IMR-90 (cell line): ENCODE data around the gene PIGW. TPM values are rescaled to one million over a fixed set of nuclear protein-coding genes. Genes with fewer than 3 reads are reported as not detected.

Experiments
- ATAC-seq: fragments of 200-7000 bp; cut with Tn5 transposase; 2 replicates; pipeline ENCODE4 v1.9.1; 2020; ENCODE audit warnings: low read depth, mild to moderate bottlenecking, moderate library complexity
- BruUV-seq: library from RNA; stranded (reverse); fragments of 400-500 nt; replicated peaks from 2 replicates; lab custom pipeline; 2021; lab: Mats Ljungman, UMichigan
- CTCF ChIA-PET: fragments of 300-600 bp; formaldehyde crosslinking; extraction: SDS; loops from one replicate; lab custom pipeline; 2021; ENCODE audit warnings: antibody characterized with exemption; lab: Yijun Ruan, JAX
- POLR2A ChIA-PET: fragments of 300-600 bp; sonication (Branson Sonifier 250); formaldehyde crosslinking; loops from one replicate; lab custom pipeline; 2022; ENCODE audit warnings: antibody characterized with exemption; ENCODE audit not compliant: unreplicated experiment; lab: Charles Lee
- DNase-seq: peaks from one replicate; pipeline ENCODE4 v3.0.0; 2013
- H2AFZ ChIP-seq: replicated peaks from 2 replicates; pipeline ENCODE3; 2013; ENCODE audit warnings: low read length, mild to moderate bottlenecking; ENCODE audit not compliant: poor library complexity
- H2AK5ac ChIP-seq: 2 replicates; pipeline ENCODE4 v1.6.1; 2013; ENCODE audit warnings: low read depth, low read length, inconsistent platforms
- H2AK9ac ChIP-seq: replicated peaks from 2 replicates; pipeline ENCODE3; 2013; ENCODE audit warnings: mild to moderate bottlenecking, low read depth, low read length, moderate library complexity; ENCODE audit not compliant: poor library complexity
- H2BK120ac ChIP-seq: 2 replicates; pipeline ENCODE4 v1.6.1; 2013; ENCODE audit warnings: low read depth, low read length, inconsistent platforms
- H2BK15ac ChIP-seq: 3 replicates; pipeline ENCODE4 v1.6.1; 2013; ENCODE audit warnings: low read depth, low read length, inconsistent platforms
- H2BK20ac ChIP-seq: 2 replicates; pipeline ENCODE4 v1.6.1; 2013; ENCODE audit warnings: low read depth, mild to moderate bottlenecking, inconsistent platforms, low read length, moderate library complexity
- H2BK5ac ChIP-seq: 2 replicates; pipeline ENCODE4 v1.6.1; 2013; ENCODE audit warnings: mild to moderate bottlenecking, low read depth, low read length, inconsistent platforms; ENCODE audit not compliant: poor library complexity, severe bottlenecking
- H3K14ac ChIP-seq: replicated peaks from 2 replicates; pipeline ENCODE4 v1.6.1; 2013; ENCODE audit warnings: low read depth, low read length, inconsistent platforms
- H3K18ac ChIP-seq: 2 replicates; pipeline ENCODE4 v1.6.1; 2013; ENCODE audit warnings: low read depth, low read length, control low read depth
- H3K23ac ChIP-seq: 2 replicates; pipeline ENCODE4 v1.6.1; 2013; ENCODE audit warnings: low read depth, low read length, inconsistent platforms
- H3K27ac ChIP-seq: 2 replicates; pipeline ENCODE4 v1.5.1; 2013; ENCODE audit warnings: mild to moderate bottlenecking, control low read depth, low read length; ENCODE audit not compliant: insufficient read depth
- H3K27me3 ChIP-seq: 2 replicates; pipeline ENCODE4 v1.6.1; 2013; ENCODE audit warnings: low read length; ENCODE audit not compliant: control insufficient read depth, insufficient read depth
- H3K36me3 ChIP-seq: 2 replicates; pipeline ENCODE4 v1.6.1; 2013; ENCODE audit warnings: low read length, mixed read lengths; ENCODE audit not compliant: control insufficient read depth, insufficient read depth
- H3K4ac ChIP-seq: 2 replicates; pipeline ENCODE4 v1.6.1; 2013; ENCODE audit warnings: low read depth, low read length, inconsistent platforms
- H3K4me1 ChIP-seq: 2 replicates; pipeline ENCODE4 v1.6.1; 2013; ENCODE audit warnings: low read length, mixed read lengths; ENCODE audit not compliant: control insufficient read depth, insufficient read depth
- H3K4me2 ChIP-seq: 2 replicates; pipeline ENCODE4 v1.6.1; 2013; ENCODE audit warnings: low read depth, mild to moderate bottlenecking, control low read depth, low read length, moderate library complexity
- H3K4me3 ChIP-seq: 2 replicates; pipeline ENCODE4 v1.5.1; 2013; ENCODE audit warnings: low read depth, mild to moderate bottlenecking, control low read depth, low read length, moderate library complexity; ENCODE audit not compliant: insufficient read depth
- H3K56ac ChIP-seq: 2 replicates; pipeline ENCODE4 v1.6.1; 2013; ENCODE audit warnings: low read length, inconsistent platforms; ENCODE audit not compliant: insufficient read depth; ENCODE audit errors: extremely low read depth
- H3K79me1 ChIP-seq, 2 experiments: 2 replicates each; pipeline ENCODE4 v1.6.1; 2013; ENCODE audit warnings: low read length in 2 of 2, inconsistent platforms in 1 of 2, low read depth in 1 of 2
- H3K9ac ChIP-seq: 2 replicates; pipeline ENCODE4 v1.6.1; 2013; ENCODE audit warnings: low read depth, low read length, control low read depth
- H3K9me1 ChIP-seq: 2 replicates; pipeline ENCODE4 v1.6.1; 2013; ENCODE audit warnings: low read length, inconsistent platforms; ENCODE audit not compliant: insufficient read depth
- H3K9me3 ChIP-seq: 2 replicates; pipeline ENCODE4 v1.6.1; 2013; ENCODE audit warnings: low read length; ENCODE audit not compliant: control insufficient read depth, insufficient read depth
- H4K20me1 ChIP-seq: 2 replicates; pipeline ENCODE4 v1.6.1; 2013; ENCODE audit warnings: low read length, inconsistent platforms; ENCODE audit not compliant: insufficient read depth
- H4K5ac ChIP-seq: 2 replicates; pipeline ENCODE4 v1.6.1; 2013; ENCODE audit warnings: mild to moderate bottlenecking, low read depth, low read length, control low read depth
- H4K8ac ChIP-seq, 2 experiments: 2 replicates each; pipeline ENCODE4 v1.6.1; 2013; ENCODE audit warnings: low read depth in 2 of 2, low read length in 2 of 2, control low read depth in 1 of 2, inconsistent platforms in 1 of 2
- H4K91ac ChIP-seq: 2 replicates; pipeline ENCODE4 v1.6.1; 2013; ENCODE audit warnings: low read depth, low read length, inconsistent platforms; ENCODE audit not compliant: insufficient read depth
- CEBPB ChIP-seq: IDR thresholded peaks from 2 replicates; pipeline ENCODE4 v1.6.1; 2012; ENCODE audit warnings: low read depth, low read length, improper control_type of control experiment
- CHD1 ChIP-seq: IDR thresholded peaks from 2 replicates; pipeline ENCODE4 v1.6.1; 2012; ENCODE audit warnings: low read depth, low read length, improper control_type of control experiment
- CTCF ChIP-seq: conservative IDR thresholded peaks from 2 replicates; pipeline ENCODE4 v1.5.1; 2012; ENCODE audit warnings: mild to moderate bottlenecking, low read depth, low read length, improper control_type of control experiment
- FOS ChIP-seq: fragments of 150-350 bp; IDR thresholded peaks from 2 replicates; pipeline ENCODE4 v1.6.1; 2016; ENCODE audit warnings: low read depth, low read length
- POLR2A ChIP-seq: IDR thresholded peaks from 2 replicates; pipeline ENCODE4 v1.6.1; 2012; ENCODE audit warnings: mild to moderate bottlenecking, low read depth, low read length
- RFX5 ChIP-seq: IDR thresholded peaks from 2 replicates; pipeline ENCODE4 v1.8.0; 2012; ENCODE audit warnings: low read depth, mild to moderate bottlenecking, low read length, moderate library complexity
- USF2 ChIP-seq: fragments of 150-350 bp; IDR thresholded peaks from 2 replicates; pipeline ENCODE4 v1.6.1; 2017; ENCODE audit warnings: mild to moderate bottlenecking, antibody characterized with exemption, low read length, low read depth
- WGBS, 2 experiments: methylation state at CpG; one replicate each; pipeline versions ENCODE4 v1.1.5 to v1.1.7; 2013; ENCODE audit warnings: missing lambda C conversion rate in 2 of 2; ENCODE audit not compliant: insufficient read length in 1 of 2; ENCODE audit errors: extremely low coverage in 2 of 2; 5-methylcytosine and 5-hydroxymethylcytosine counted together
- dilution Hi-C: fragments of 300-500 bp; cut with HindIII; formaldehyde crosslinking; loops from one replicate; pipeline ENCODE4 v1.14.3; 2018; ENCODE audit warnings: low sequenced_read_pairs; ENCODE audit not compliant: unreplicated experiment
- in situ Hi-C: fragments of 300-500 bp; cut with MboI; formaldehyde crosslinking; loops from 3 replicates; pipeline ENCODE4 v1.14.3; 2019; ENCODE audit warnings: low sequenced_read_pairs, inconsistent platforms, mixed read lengths
- intact Hi-C: fragments of 100-400 bp; cut with micrococcal nuclease; formaldehyde crosslinking; loops from 2 replicates; pipeline ENCODE4 v1.10.0; 2022
- polyA plus RNA-seq, 3 experiments: library from polyadenylated mRNA; depleted of rRNA; stranded (reverse); fragments of >200 nt; gene quantifications; 2 replicates each; pipeline ENCODE4 v1.2.3, GENCODE V29; 2012; ENCODE audit warnings: low replicate concordance in 1 of 3
- total RNA-seq: library from RNA; depleted of rRNA; stranded (reverse); fragments of >200 nt; gene quantifications from 2 replicates; pipeline ENCODE4 v1.2.3, GENCODE V29; 2012

PIGW gene
- total and polyA plus RNA-seq, 2 of the 4 experiments (the other 2 are of a cell fraction): 4.5 to 5.5 TPM

- H2AK5ac ChIP-seq: no peak overlapping the region
- H2BK15ac ChIP-seq: no peak overlapping the region
- ChIA-PET CTCF (no interaction called here), POLR2A (no interaction called here)
- no peaks in the 10 kb centered on the region for H3K9me3 ChIP-seq
- H3K36me3 ChIP-seq: peaks cover 56% of the 10 kb centered on the region
- TF ChIP-seq POLR2A (no peak), FOS (no peak), USF2 (no peak), CHD1 (no peak), CEBPB (no peak), RFX5 (no peak), CTCF (no peak)
- no peak overlapping the region for H4K5ac ChIP-seq
- no peak overlapping the region for H3K4me3 ChIP-seq
- no peak overlapping the region for H2BK120ac ChIP-seq
- H3K27me3 ChIP-seq: no peaks in the 10 kb centered on the region
- H3K18ac ChIP-seq: no peak overlapping the region
- no peak overlapping the region for H3K23ac ChIP-seq
- intact Hi-C loops (no loop called here), in situ Hi-C loops (no loop called here), dilution Hi-C loops (no loop called here)
- no peak for DNase-seq
- ATAC-seq: no peak
- no peaks in the 10 kb centered on the region for H3K4me1 ChIP-seq
- H4K8ac ChIP-seq: no peak overlapping the region
- no peak overlapping the region for H4K91ac ChIP-seq
- no peak overlapping the region for H3K56ac ChIP-seq
- no peak overlapping the region for H2BK5ac ChIP-seq
- no peak overlapping the region for H3K4me2 ChIP-seq
- no peak overlapping the region for H3K9ac ChIP-seq
- H4K20me1 ChIP-seq: no peaks in the 10 kb centered on the region
- no peak overlapping the region for H3K27ac ChIP-seq
- H2AFZ ChIP-seq: no peak overlapping the region
- no peak overlapping the region for H2AK9ac ChIP-seq
- no peaks in the 10 kb centered on the region for H3K79me1 ChIP-seq
- H3K4ac ChIP-seq: no peak overlapping the region
- H2BK20ac ChIP-seq: no peak overlapping the region
- H3K14ac ChIP-seq: no peak overlapping the region
- WGBS, 2 experiments: 100% methylated on average over 4 of the region's 6 CpGs; no CpG with 5 or more reads in 1 of the 2 experiments
- H3K9me1 ChIP-seq: no peaks in the 10 kb centered on the region
- no TSS peak for BruUV-seq
Observed at GRCh38 chr17:36501963-36502362, 32.8 kb upstream of the PIGW start.
